ENCODE results near the gene ANKRD44.

GRCh38 chr2:197332641-197333040, 22.1 kb upstream of the ANKRD44 start:
- TF ChIP-seq POLR2AphosphoS5 (IDR thresholded peaks at IDR 0.05; ENCODE audit: low read depth, low read length) = no peak
- TF ChIP-seq, protein P1, sequence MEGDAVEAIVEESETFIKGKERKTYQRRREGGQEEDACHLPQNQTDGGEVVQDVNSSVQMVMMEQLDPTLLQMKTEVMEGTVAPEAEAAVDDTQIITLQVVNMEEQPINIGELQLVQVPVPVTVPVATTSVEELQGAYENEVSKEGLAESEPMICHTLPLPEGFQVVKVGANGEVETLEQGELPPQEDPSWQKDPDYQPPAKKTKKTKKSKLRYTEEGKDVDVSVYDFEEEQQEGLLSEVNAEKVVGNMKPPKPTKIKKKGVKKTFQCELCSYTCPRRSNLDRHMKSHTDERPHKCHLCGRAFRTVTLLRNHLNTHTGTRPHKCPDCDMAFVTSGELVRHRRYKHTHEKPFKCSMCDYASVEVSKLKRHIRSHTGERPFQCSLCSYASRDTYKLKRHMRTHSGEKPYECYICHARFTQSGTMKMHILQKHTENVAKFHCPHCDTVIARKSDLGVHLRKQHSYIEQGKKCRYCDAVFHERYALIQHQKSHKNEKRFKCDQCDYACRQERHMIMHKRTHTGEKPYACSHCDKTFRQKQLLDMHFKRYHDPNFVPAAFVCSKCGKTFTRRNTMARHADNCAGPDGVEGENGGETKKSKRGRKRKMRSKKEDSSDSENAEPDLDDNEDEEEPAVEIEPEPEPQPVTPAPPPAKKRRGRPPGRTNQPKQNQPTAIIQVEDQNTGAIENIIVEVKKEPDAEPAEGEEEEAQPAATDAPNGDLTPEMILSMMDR (IDR thresholded peaks at IDR 0.05) = no peak
- no peak for TF ChIP-seq REST (IDR thresholded peaks at IDR 0.05; ENCODE audit: insufficient read depth in 1 of 2, low read depth in 2 of 2, low read length in 1 of 2)
- TF ChIP-seq SIN3A (IDR thresholded peaks at IDR 0.05; ENCODE audit: borderline replicate concordance, insufficient read depth, low read depth, low read length) = no peak
